Adrenal gland (tissue), 5 donors: ENCODE data around the gene RLN3.

Experiments
- POLR2A ChIP-seq, 2 donors: fragments of 450-650 bp; IDR thresholded peaks; one replicate each; pipeline ENCODE4 v1.6.1; 2017; ENCODE audit warnings: antibody characterized with exemption in 2 of 2, mild to moderate bottlenecking in 2 of 2, moderate library complexity in 1 of 2
- TF ChIP-seq, protein P1 (sequence below), 6 experiments: fragments of 450-650 bp in 4 of 6; fragments of 200-600 bp in 2 of 6; sonication (generic) in 1 of 6; IDR thresholded peaks; 1 replicate in 5 of 6; 2 replicates in 1 of 6; pipeline versions ENCODE4 v1.5.1 to v1.8.0; 2016 to 2021; ENCODE audit warnings: antibody characterized with exemption in 6 of 6, mild to moderate bottlenecking in 2 of 6, moderate library complexity in 1 of 6
- donor health status: DM: no; HTN: no; CAD: no.

DNA sequence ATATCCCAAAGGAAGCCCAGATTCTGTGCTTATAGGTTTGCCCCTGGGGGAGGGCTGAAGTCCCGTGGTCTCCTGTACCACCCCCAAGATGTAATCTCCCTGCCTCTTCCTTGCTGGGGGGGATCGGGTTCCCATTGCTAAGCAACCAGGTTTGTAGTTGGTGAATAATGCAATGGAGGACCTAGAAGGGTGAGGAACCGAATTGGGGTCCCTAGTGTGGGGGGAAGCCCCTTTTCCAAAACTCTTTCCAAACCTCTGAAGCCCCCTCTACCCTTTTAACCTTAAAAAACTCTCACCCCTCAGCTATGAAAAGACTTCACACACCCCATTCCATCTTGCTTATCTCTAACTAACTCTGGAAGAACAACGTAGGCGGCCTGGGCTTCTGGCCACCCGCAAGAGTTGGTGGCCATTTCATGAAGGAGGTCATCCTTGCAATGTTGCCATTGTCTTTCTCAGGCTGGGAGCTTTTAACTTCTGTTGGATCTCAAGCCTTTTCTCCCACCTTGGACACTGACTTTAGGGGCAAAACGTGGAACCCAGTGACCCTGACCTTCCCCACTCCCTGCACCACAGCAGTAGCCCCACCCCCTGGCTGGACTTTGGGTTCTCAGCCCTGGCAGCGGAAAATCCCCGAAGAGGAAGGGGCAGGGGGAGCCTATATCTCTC lies 33.3 kb downstream of the RLN3 start:
- TF ChIP-seq, protein P1, sequence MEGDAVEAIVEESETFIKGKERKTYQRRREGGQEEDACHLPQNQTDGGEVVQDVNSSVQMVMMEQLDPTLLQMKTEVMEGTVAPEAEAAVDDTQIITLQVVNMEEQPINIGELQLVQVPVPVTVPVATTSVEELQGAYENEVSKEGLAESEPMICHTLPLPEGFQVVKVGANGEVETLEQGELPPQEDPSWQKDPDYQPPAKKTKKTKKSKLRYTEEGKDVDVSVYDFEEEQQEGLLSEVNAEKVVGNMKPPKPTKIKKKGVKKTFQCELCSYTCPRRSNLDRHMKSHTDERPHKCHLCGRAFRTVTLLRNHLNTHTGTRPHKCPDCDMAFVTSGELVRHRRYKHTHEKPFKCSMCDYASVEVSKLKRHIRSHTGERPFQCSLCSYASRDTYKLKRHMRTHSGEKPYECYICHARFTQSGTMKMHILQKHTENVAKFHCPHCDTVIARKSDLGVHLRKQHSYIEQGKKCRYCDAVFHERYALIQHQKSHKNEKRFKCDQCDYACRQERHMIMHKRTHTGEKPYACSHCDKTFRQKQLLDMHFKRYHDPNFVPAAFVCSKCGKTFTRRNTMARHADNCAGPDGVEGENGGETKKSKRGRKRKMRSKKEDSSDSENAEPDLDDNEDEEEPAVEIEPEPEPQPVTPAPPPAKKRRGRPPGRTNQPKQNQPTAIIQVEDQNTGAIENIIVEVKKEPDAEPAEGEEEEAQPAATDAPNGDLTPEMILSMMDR (IDR thresholded peaks at IDR 0.05) = no peak
- no peak for TF ChIP-seq POLR2A (IDR thresholded peaks at IDR 0.05)
